NCI-H1694 treated with DMSO at 0.1 percent for 48 hours (cell line): Measurements from ENCODE around the gene DYTN.

Experiments
- DNase-seq: peaks from one replicate; lab custom pipeline; 2025; lab: John Stamatoyannopoulos, UW

Gene DYTN

GRCh38 chr2:206700156-206700555 lies 18.0 kb downstream of the DYTN start:
- no peak for DNase-seq

GRCh38 chr2:206698811-206699210 lies 19.4 kb downstream of the DYTN start:
- DNase-seq, result no peak

- DNase-seq, result no peak
Measured at GRCh38 chr2:206696910-206697309, 21.3 kb downstream of the DYTN start.

- DNase-seq, result peak; percentile 69
Measured at GRCh38 chr2:206693399-206694137, 24.6 kb downstream of the DYTN start.

GRCh38 chr2:206692971-206693370 lies 25.2 kb downstream of the DYTN start:
- no peak for DNase-seq

- DNase-seq, result no peak
Measured at GRCh38 chr2:206688990-206689389, 29.2 kb downstream of the DYTN start.

GRCh38 chr2:206688453-206688852 lies 29.7 kb downstream of the DYTN start:
- no peak for DNase-seq

- no peak for DNase-seq
Measured at GRCh38 chr2:206683546-206683945, 34.6 kb downstream of the DYTN start.

GRCh38 chr2:206670531-206671319 lies 47.5 kb downstream of the DYTN start:
- DNase-seq, result no peak

- DNase-seq, result no peak
Measured at GRCh38 chr2:206665251-206665650, 52.9 kb downstream of the DYTN start.

- no peak for DNase-seq
Measured at GRCh38 chr2:206657087-206657486, 61.1 kb downstream of the DYTN start.

GRCh38 chr2:206647985-206648384 lies 70.2 kb downstream of the DYTN start:
- no peak for DNase-seq

GRCh38 chr2:206642075-206643025 lies 75.8 kb downstream of the DYTN start, which contains the start of gene FAM237A:
TSS of gene FAM237A (plus strand) at chr2:206642487. CDS start at chr2:206644237, 1,750 bp downstream.
- DNase-seq, result no peak

- DNase-seq, result no peak
Measured at GRCh38 chr2:206641226-206641625, 77.0 kb downstream of the DYTN start.

GRCh38 chr2:206639636-206640035 lies 78.6 kb downstream of the DYTN start:
- no peak for DNase-seq

- DNase-seq, result no peak
Measured at GRCh38 chr2:206635015-206635414, 83.2 kb downstream of the DYTN start.

GRCh38 chr2:206631340-206631739 lies 86.9 kb downstream of the DYTN start:
- DNase-seq, result no peak

- no peak for DNase-seq
Measured at GRCh38 chr2:206627632-206628031, 90.6 kb downstream of the DYTN start.

GRCh38 chr2:206626108-206626507 lies 92.1 kb downstream of the DYTN start:
- no peak for DNase-seq

GRCh38 chr2:206619011-206619410 lies 99.2 kb downstream of the DYTN start:
- DNase-seq, result no peak

- DNase-seq, result no peak
Measured at GRCh38 chr2:206616151-206616550, 102.0 kb downstream of the DYTN start.

GRCh38 chr2:206615417-206616089 lies 102.6 kb downstream of the DYTN start:
- no peak for DNase-seq
